Mesenchymal stem cell (in vitro differentiated cells and primary cell): Measurements from ENCODE around the gene PDK1.

Experiments
- DNase-seq: peaks from one replicate; pipeline ENCODE4 v3.0.0-alpha.2; 2013
- H2AFZ ChIP-seq: one replicate; pipeline ENCODE4 v1.6.1; 2013; ENCODE audit warnings: low read depth, mild to moderate bottlenecking, control low read depth, inconsistent platforms, low read length, moderate library complexity
- H2AK5ac ChIP-seq: 2 replicates; pipeline ENCODE4 v1.6.1; 2013; ENCODE audit warnings: low read length, moderate library complexity, mild to moderate bottlenecking, inconsistent platforms; ENCODE audit not compliant: severe bottlenecking
- H2BK120ac ChIP-seq: one replicate; pipeline ENCODE4 v1.6.1; 2013; ENCODE audit warnings: low read depth, mild to moderate bottlenecking, inconsistent platforms, low read length, moderate library complexity
- H2BK12ac ChIP-seq, 2 experiments: one replicate each; pipeline ENCODE4 v1.6.1; 2013; ENCODE audit warnings: inconsistent platforms in 2 of 2, low read length in 2 of 2, mild to moderate bottlenecking in 2 of 2, moderate library complexity in 2 of 2, control low read depth in 1 of 2
- H2BK15ac ChIP-seq: one replicate; pipeline ENCODE4 v1.6.1; 2013; ENCODE audit warnings: mild to moderate bottlenecking, low read depth, inconsistent platforms; ENCODE audit not compliant: poor library complexity, severe bottlenecking
- H2BK5ac ChIP-seq: 2 replicates; pipeline ENCODE4 v1.6.1; 2013; ENCODE audit warnings: low read depth, mild to moderate bottlenecking, low read length, control low read depth, inconsistent platforms; ENCODE audit not compliant: poor library complexity, severe bottlenecking
- H3K14ac ChIP-seq, 2 experiments: one replicate each; pipeline ENCODE4 v1.6.1; 2013; ENCODE audit warnings: inconsistent platforms in 2 of 2, low read length in 2 of 2, control low read depth in 1 of 2, mild to moderate bottlenecking in 1 of 2, moderate library complexity in 1 of 2
- H3K18ac ChIP-seq, 2 experiments: one replicate each; pipeline ENCODE4 v1.6.1; 2013; ENCODE audit warnings: inconsistent platforms in 2 of 2, low read length in 2 of 2, control low read depth in 1 of 2, low read depth in 1 of 2, mild to moderate bottlenecking in 1 of 2
- H3K23ac ChIP-seq, 2 experiments: one replicate each; pipeline ENCODE4 v1.6.1; 2013; ENCODE audit warnings: inconsistent platforms in 2 of 2, low read length in 2 of 2, mild to moderate bottlenecking in 2 of 2, moderate library complexity in 2 of 2, control low read depth in 1 of 2
- H3K27ac ChIP-seq: 2 replicates; pipeline ENCODE4 v1.5.1; 2013; ENCODE audit warnings: mild to moderate bottlenecking, moderate library complexity, low read length, control low read depth, inconsistent platforms; ENCODE audit not compliant: poor library complexity, severe bottlenecking
- H3K27me3 ChIP-seq, 2 experiments: 2 replicates each; pipeline versions ENCODE4 v1.6.1 to v1.7.0; 2013; ENCODE audit warnings: low read length in 2 of 2, mild to moderate bottlenecking in 2 of 2, moderate library complexity in 2 of 2, control low read depth in 1 of 2, inconsistent platforms in 1 of 2; ENCODE audit not compliant: control insufficient read depth in 1 of 2, insufficient read depth in 1 of 2
- H3K36me3 ChIP-seq, 2 experiments: 2 replicates each; pipeline versions ENCODE4 v1.6.1 to v1.7.0; 2013; ENCODE audit warnings: low read length in 2 of 2, control low read depth in 1 of 2, inconsistent platforms in 1 of 2, low read depth in 1 of 2, mild to moderate bottlenecking in 1 of 2; ENCODE audit not compliant: insufficient read depth in 2 of 2, control insufficient read depth in 1 of 2
- H3K4ac ChIP-seq, 2 experiments: one replicate each; pipeline ENCODE4 v1.6.1; 2013; ENCODE audit warnings: inconsistent platforms in 2 of 2, low read length in 2 of 2, mild to moderate bottlenecking in 2 of 2, moderate library complexity in 2 of 2, control low read depth in 1 of 2, low read depth in 1 of 2
- H3K4me1 ChIP-seq: 2 replicates; pipeline ENCODE4 v1.6.1; 2013; ENCODE audit warnings: low read depth, low read length, control low read depth; ENCODE audit not compliant: control insufficient read depth, insufficient read depth
- H3K4me2 ChIP-seq: 2 replicates; pipeline ENCODE4 v1.6.1; 2013; ENCODE audit warnings: low read length, mild to moderate bottlenecking, inconsistent platforms; ENCODE audit not compliant: poor library complexity, severe bottlenecking
- H3K4me3 ChIP-seq, 2 experiments: 2 replicates each; pipeline versions ENCODE4 v1.5.1 to v1.7.0; 2013; ENCODE audit warnings: low read length in 2 of 2, mild to moderate bottlenecking in 2 of 2, control low read depth in 1 of 2, low read depth in 1 of 2; ENCODE audit not compliant: insufficient read depth in 1 of 2
- H3K79me1 ChIP-seq: replicated peaks from 2 replicates; pipeline ENCODE4 v1.6.1; 2013; ENCODE audit warnings: mild to moderate bottlenecking, control low read depth, low read length, inconsistent platforms; ENCODE audit not compliant: poor library complexity, severe bottlenecking
- H3K9ac ChIP-seq: 2 replicates; pipeline ENCODE4 v1.7.0; 2013; ENCODE audit warnings: mild to moderate bottlenecking, low read length, moderate library complexity
- H3K9me3 ChIP-seq: 2 replicates; pipeline ENCODE4 v1.7.0; 2013; ENCODE audit warnings: mild to moderate bottlenecking, low read length; ENCODE audit not compliant: control insufficient read depth
- H4K8ac ChIP-seq: one replicate; pipeline ENCODE4 v1.6.1; 2013; ENCODE audit warnings: inconsistent platforms, mild to moderate bottlenecking, low read length, moderate library complexity
- H4K91ac ChIP-seq: one replicate; pipeline ENCODE4 v1.6.1; 2013; ENCODE audit warnings: mild to moderate bottlenecking, low read length, inconsistent platforms
- WGBS: methylation state at CpG from one replicate; pipeline ENCODE4 v1.1.7; 2013; ENCODE audit warnings: mixed read lengths; 5-methylcytosine and 5-hydroxymethylcytosine counted together

Gene PDK1

GRCh38 chr2:172597176-172597842 is 41.4 kb downstream of the PDK1 start:
- Histone ChIP-seq H2AFZ (no peak overlapping the region), H3K4ac (no peak overlapping the region), H3K9me3 (no peaks in the 10 kb centered on the region), H3K14ac (no peak overlapping the region), H3K9ac (no peak overlapping the region), H3K23ac (no peak overlapping the region), H3K79me1 (no peaks in the 10 kb centered on the region), H3K4me3 (no peak overlapping the region), H4K8ac (no peak overlapping the region), H3K27me3 (no peaks in the 10 kb centered on the region), H2BK5ac (no peak overlapping the region), H2BK15ac (no peak overlapping the region), H2AK5ac (no peak overlapping the region), H2BK120ac (no peak overlapping the region), H3K4me1 (no peaks in the 10 kb centered on the region), H4K91ac (no peak overlapping the region), H3K36me3 (peaks cover 3 to 16% of the 10 kb centered on the region in 2 experiments), H3K4me2 (no peak overlapping the region), H2BK12ac (no peak overlapping the region), H3K18ac (no peak overlapping the region), H3K27ac (no peak overlapping the region)
- DNase-seq = no peak
- 89% methylated on average over 2 of the region's 3 CpGs for WGBS

DNA sequence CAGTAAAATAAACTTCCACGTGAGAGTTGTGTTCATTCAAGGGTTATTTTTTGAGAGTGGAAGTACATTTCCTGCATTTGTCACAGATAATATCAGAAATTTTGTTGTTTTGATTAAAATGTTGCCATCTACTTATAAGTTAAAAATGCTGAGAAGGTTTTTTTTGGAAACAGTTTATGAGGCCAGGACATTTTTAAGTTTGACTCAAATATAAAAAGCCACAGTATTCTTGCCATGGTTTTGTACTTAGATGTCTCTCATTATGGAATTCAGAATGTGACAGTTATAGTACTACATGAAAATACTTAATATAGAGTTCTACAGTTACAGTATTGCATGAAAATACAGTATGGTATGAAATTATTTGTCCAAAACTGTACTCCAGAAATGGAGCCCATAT is 44.1 kb downstream of the PDK1 start:
- H2BK12ac ChIP-seq = no peak overlapping the region
- WGBS = no CpG with 5 or more reads among the region's 1 CpG
- H3K9ac ChIP-seq = no peak overlapping the region
- H4K91ac ChIP-seq = no peak overlapping the region
- no peak for DNase-seq
- H2BK15ac ChIP-seq = no peak overlapping the region
- H4K8ac ChIP-seq = no peak overlapping the region
- no peak overlapping the region for H3K27ac ChIP-seq
- no peak overlapping the region for H3K23ac ChIP-seq
- H3K36me3 ChIP-seq = peaks cover 3 to 21% of the 10 kb centered on the region in 2 experiments
- H3K9me3 ChIP-seq = no peaks in the 10 kb centered on the region
- H2BK5ac ChIP-seq = no peak overlapping the region
- no peak overlapping the region for H2AFZ ChIP-seq
- H3K18ac ChIP-seq = no peak overlapping the region
- no peak overlapping the region for H3K4me3 ChIP-seq
- no peak overlapping the region for H2AK5ac ChIP-seq
- H3K79me1 ChIP-seq = no peaks in the 10 kb centered on the region
- H3K4me2 ChIP-seq = no peak overlapping the region
- H3K4me1 ChIP-seq = no peaks in the 10 kb centered on the region
- no peak overlapping the region for H3K4ac ChIP-seq
- no peak overlapping the region for H3K14ac ChIP-seq
- no peak overlapping the region for H2BK120ac ChIP-seq
- no peaks in the 10 kb centered on the region for H3K27me3 ChIP-seq

DNA sequence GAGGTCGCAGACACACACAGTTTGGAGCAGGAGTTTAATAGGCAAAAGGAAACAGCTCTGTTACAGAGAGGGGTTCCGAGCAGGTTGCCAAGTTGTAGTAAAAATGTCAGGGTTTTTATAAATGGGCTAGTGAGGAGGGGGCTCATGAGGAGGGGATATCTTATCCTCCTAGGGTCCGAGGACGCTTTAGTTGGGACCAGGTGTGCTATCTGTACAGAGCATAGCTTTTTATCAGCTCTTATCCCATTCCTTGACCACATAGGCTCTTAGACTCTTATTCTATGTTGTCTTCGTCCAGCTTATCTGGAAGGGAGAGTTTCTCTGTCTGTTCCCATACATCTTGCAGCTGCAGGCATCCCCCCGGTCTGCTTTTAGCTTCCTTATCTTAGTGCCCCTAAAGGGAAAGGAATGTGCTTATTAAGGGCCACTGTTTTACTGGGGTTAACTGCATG is 44.7 kb downstream of the PDK1 start:
- Histone ChIP-seq H3K79me1 (no peaks in the 10 kb centered on the region), H3K4ac (no peak overlapping the region), H2BK15ac (no peak overlapping the region), H4K8ac (no peak overlapping the region), H3K4me3 (no peak overlapping the region), H2BK5ac (no peak overlapping the region), H3K27me3 (no peaks in the 10 kb centered on the region), H3K4me1 (no peaks in the 10 kb centered on the region), H3K23ac (peak overlapping the region in 1 of 2 experiments; percentile 3), H3K9ac (no peak overlapping the region), H3K27ac (no peak overlapping the region), H3K14ac (no peak overlapping the region), H2BK12ac (no peak overlapping the region), H3K36me3 (peaks cover 3 to 17% of the 10 kb centered on the region in 2 experiments), H3K9me3 (no peaks in the 10 kb centered on the region), H2BK120ac (no peak overlapping the region), H3K18ac (no peak overlapping the region), H2AK5ac (no peak overlapping the region), H3K4me2 (no peak overlapping the region), H4K91ac (no peak overlapping the region), H2AFZ (no peak overlapping the region)
- 40% methylated on average over 4 of the region's 6 CpGs for WGBS
- DNase-seq = no peak

GRCh38 chr2:172606285-172606684 is 50.4 kb downstream of the PDK1 start:
- Histone ChIP-seq H3K4me3 (no peak overlapping the region), H4K91ac (no peak overlapping the region), H2BK15ac (no peak overlapping the region), H3K27me3 (no peaks in the 10 kb centered on the region), H3K36me3 (peaks cover 0 to 4% of the 10 kb centered on the region in 2 experiments), H2AK5ac (no peak overlapping the region), H3K9ac (no peak overlapping the region), H3K23ac (no peak overlapping the region), H2BK5ac (no peak overlapping the region), H3K4ac (no peak overlapping the region), H3K27ac (no peak overlapping the region), H3K4me1 (no peaks in the 10 kb centered on the region), H3K18ac (no peak overlapping the region), H3K4me2 (no peak overlapping the region), H4K8ac (no peak overlapping the region), H3K79me1 (no peaks in the 10 kb centered on the region), H2AFZ (no peak overlapping the region), H3K9me3 (no peaks in the 10 kb centered on the region), H3K14ac (no peak overlapping the region), H2BK120ac (no peak overlapping the region), H2BK12ac (no peak overlapping the region)
- 95% methylated on average over 1 of the region's 1 CpG for WGBS
- DNase-seq = no peak
